HFFc6 (cell line): ENCODE results near the gene RPL19. TPM values are rescaled to one million over a fixed set of nuclear protein-coding genes. Genes with fewer than 3 reads are reported as not detected.
"Not testable (repeated sequence)": the region's sequence is repeated elsewhere in the genome, so short reads cannot be mapped to it uniquely, and the experiment has no call there.

Experiments
- DNase-seq: peaks from one replicate; pipeline ENCODE4 v3.0.0-alpha.2; 2018
- H3K27ac Mint-ChIP-seq: 2 replicates; pipeline ENCODE4 v1.8.0; 2020; ENCODE audit warnings: mild to moderate bottlenecking, mixed read lengths
- H3K27me3 Mint-ChIP-seq: 2 replicates; pipeline ENCODE4 v1.8.0; 2021; ENCODE audit warnings: mild to moderate bottlenecking, moderate library complexity, mixed read lengths; ENCODE audit not compliant: insufficient read depth
- H3K36me3 Mint-ChIP-seq: 2 replicates; pipeline ENCODE4 v1.8.0; 2021; ENCODE audit warnings: low read depth, mixed read lengths
- H3K4me1 Mint-ChIP-seq: 2 replicates; pipeline ENCODE4 v1.8.0; 2020; ENCODE audit warnings: low read depth, mixed read lengths
- H3K4me3 Mint-ChIP-seq: 2 replicates; pipeline ENCODE4 v1.8.0; 2020; ENCODE audit warnings: mild to moderate bottlenecking, moderate library complexity, mixed read lengths
- H3K9me3 Mint-ChIP-seq: 2 replicates; pipeline ENCODE4 v1.8.0; 2020; ENCODE audit warnings: mild to moderate bottlenecking, mixed read lengths
- CTCF ChIP-seq: fragments of 200-600 bp; sonication (generic); IDR thresholded peaks from 2 replicates; pipeline ENCODE4 v1.5.0; 2021; ENCODE audit warnings: antibody characterized with exemption, mild to moderate bottlenecking
- total RNA-seq, 6 experiments: library from RNA; stranded (reverse); fragmentation: NEBNext Ultra II Directional; extraction: Animal tissue kit (Norgen Biotek cat#: 25700); gene quantifications; 2 replicates in 1 of 6; 3 replicates in 5 of 6; pipeline ENCODE4 v1.2.3, GENCODE V29; 2021

Gene RPL19
- total RNA-seq, 6 experiments from 2014 or later, result 1,574 to 1,911 (median 1,762) TPM

- no peak for TF ChIP-seq CTCF
- no peak for DNase-seq
- peaks cover 2% of the 10 kb centered on the region for H3K27me3 Mint-ChIP-seq
- H3K4me3 Mint-ChIP-seq, result no peak overlapping the region
- H3K36me3 Mint-ChIP-seq, result no peaks in the 10 kb centered on the region
- H3K27ac Mint-ChIP-seq, result no peak overlapping the region
- H3K4me1 Mint-ChIP-seq, result no peaks in the 10 kb centered on the region
- no peaks in the 10 kb centered on the region for H3K9me3 Mint-ChIP-seq
Measured at GRCh38 chr17:39244016-39244599, 44.0 kb downstream of the RPL19 start.

- H3K27me3 Mint-ChIP-seq, result peaks cover 2% of the 10 kb centered on the region
- no peaks in the 10 kb centered on the region for H3K9me3 Mint-ChIP-seq
- TF ChIP-seq CTCF, result peak; percentile 99
- H3K4me1 Mint-ChIP-seq, result no peaks in the 10 kb centered on the region
- DNase-seq, result peak; percentile 55
- no peak overlapping the region for H3K4me3 Mint-ChIP-seq
- no peak overlapping the region for H3K27ac Mint-ChIP-seq
- no peaks in the 10 kb centered on the region for H3K36me3 Mint-ChIP-seq
Measured at GRCh38 chr17:39244600-39245570, 44.8 kb downstream of the RPL19 start.

GRCh38 chr17:39246274-39246673 lies 46.2 kb downstream of the RPL19 start:
- peak; percentile 45 for TF ChIP-seq CTCF
- Mint-ChIP-seq H3K36me3 (no peaks in the 10 kb centered on the region), H3K27me3 (peaks cover 2% of the 10 kb centered on the region), H3K9me3 (no peaks in the 10 kb centered on the region), H3K27ac (no peak overlapping the region), H3K4me1 (no peaks in the 10 kb centered on the region), H3K4me3 (no peak overlapping the region)
- no peak for DNase-seq

- H3K9me3 Mint-ChIP-seq, H3K4me3 Mint-ChIP-seq, H3K36me3 Mint-ChIP-seq, DNase-seq, H3K27me3 Mint-ChIP-seq, H3K27ac Mint-ChIP-seq, H3K4me1 Mint-ChIP-seq: not testable (repeated sequence)
Measured at GRCh38 chr17:39250076-39250475, 50.0 kb downstream of the RPL19 start.

GRCh38 chr17:39251997-39252396 lies 51.9 kb downstream of the RPL19 start:
- peaks cover 6% of the 10 kb centered on the region for H3K4me1 Mint-ChIP-seq
- peaks cover 2% of the 10 kb centered on the region; the same call in 1 of the 2 replicates for H3K27me3 Mint-ChIP-seq
- H3K9me3 Mint-ChIP-seq, result no peaks in the 10 kb centered on the region
- H3K36me3 Mint-ChIP-seq, result no peaks in the 10 kb centered on the region; the same call in 1 of the 2 replicates
- H3K27ac Mint-ChIP-seq, result no peak overlapping the region
- no peak for TF ChIP-seq CTCF
- H3K4me3 Mint-ChIP-seq, result no peak overlapping the region
- DNase-seq, result no peak
